ENCODE results near the gene TMEM200B.

TMEM200B gene

GRCh38 chr1:29148656-29149491, 25.2 kb upstream of the TMEM200B start:
- TF ChIP-seq, protein P1, sequence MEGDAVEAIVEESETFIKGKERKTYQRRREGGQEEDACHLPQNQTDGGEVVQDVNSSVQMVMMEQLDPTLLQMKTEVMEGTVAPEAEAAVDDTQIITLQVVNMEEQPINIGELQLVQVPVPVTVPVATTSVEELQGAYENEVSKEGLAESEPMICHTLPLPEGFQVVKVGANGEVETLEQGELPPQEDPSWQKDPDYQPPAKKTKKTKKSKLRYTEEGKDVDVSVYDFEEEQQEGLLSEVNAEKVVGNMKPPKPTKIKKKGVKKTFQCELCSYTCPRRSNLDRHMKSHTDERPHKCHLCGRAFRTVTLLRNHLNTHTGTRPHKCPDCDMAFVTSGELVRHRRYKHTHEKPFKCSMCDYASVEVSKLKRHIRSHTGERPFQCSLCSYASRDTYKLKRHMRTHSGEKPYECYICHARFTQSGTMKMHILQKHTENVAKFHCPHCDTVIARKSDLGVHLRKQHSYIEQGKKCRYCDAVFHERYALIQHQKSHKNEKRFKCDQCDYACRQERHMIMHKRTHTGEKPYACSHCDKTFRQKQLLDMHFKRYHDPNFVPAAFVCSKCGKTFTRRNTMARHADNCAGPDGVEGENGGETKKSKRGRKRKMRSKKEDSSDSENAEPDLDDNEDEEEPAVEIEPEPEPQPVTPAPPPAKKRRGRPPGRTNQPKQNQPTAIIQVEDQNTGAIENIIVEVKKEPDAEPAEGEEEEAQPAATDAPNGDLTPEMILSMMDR (IDR thresholded peaks at IDR 0.05), result no peak

DNA sequence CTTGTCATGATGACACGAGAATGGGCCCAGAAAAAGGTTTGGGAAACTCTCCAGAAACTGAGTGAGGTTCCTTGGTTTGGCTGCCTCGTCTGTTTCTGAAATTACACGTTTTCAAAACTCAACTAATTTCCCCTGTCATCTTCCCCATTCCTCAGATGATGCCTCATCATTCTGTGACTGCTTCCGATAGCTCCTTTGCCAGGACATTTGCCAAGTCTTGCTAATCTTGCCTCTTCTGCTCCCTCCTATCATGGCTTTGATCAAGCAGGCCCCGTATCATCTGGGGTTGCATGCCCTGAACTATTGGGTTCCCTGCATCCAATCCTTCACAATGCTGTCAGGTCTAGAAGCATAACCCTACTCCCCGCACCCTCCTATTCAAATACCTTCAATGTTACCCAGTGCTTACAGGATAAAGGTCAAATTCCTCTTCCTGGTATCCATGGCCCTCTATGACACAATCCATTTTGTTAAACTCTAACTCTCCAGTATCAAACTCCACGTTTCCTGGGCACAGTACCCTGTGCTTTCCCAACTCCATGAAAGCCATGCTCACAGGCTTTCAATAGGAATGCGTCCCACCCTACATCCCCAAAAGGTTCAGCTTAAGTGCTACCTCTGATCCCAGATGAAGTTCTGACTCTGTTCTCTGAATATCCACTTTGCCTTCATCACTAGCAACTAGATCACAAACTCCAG, 22.2 kb upstream of the TMEM200B start:
- TF ChIP-seq, protein P1 (IDR thresholded peaks at IDR 0.05), result no peak

DNA sequence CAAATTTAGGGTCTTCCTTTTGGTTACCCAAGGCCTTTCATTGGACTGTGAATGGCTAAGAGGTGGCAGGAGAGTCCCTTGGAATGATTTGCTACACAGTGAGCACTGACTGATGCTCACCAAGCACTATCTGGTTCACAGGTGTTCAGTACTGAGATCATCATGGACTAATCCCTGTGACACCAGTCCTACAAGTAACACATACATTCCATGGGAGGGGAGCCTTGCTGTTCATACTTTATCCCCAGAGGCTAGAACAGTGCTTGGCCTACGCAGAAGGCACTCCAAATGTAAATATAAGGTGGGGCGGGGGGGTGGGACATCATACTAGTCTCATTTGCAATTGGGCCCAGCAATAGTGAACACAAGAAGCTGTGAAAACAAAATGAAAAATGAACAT, 20.5 kb upstream of the TMEM200B start:
- TF ChIP-seq, protein P1 (IDR thresholded peaks at IDR 0.05), result no peak

GRCh38 chr1:29142714-29143113, 19.0 kb upstream of the TMEM200B start:
- TF ChIP-seq, protein P1 (IDR thresholded peaks at IDR 0.05), result no peak

DNA sequence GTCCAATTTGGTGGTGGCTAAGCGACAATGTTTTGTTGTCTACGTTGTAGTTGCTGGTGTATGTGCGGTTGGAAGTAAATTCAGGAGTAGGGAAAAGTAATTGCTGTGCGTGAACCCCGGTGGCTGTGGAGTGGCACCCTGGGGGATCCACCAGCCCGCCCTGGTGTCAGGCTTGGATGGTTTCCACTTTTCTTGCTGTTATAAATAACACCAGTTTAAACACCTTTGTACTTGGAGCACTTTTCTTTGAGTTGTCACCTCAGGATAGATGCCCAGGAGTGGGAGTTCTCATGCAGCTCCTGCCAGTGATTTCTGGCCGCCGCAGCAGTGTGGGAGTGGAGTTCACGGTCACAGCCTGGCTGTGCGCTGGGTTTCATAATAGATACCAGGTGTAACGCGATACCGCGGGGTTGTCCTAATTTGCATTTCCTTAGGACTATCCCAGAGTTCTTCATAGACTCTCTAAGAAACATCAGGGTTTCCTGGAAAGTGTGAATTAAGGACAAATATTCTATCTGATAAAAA, 12.8 kb upstream of the TMEM200B start:
- TF ChIP-seq, protein P1 (IDR thresholded peaks at IDR 0.05), result no peak

DNA sequence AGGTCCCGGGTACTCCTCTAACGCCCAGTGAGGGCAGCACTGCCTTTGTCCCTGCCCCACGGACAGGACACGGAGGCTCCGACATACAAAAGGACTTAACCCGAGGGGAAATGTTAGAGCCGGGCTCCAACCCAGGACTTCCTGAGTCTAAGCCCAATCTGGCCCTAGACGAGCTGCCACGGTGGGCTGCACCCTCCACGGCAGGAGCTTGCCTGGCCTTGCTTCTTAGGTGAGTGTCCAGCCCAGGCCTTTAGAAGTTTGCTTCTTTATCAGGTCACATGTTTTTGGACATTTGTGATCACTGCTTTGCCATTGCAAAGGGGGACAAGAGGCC, 11.0 kb upstream of the TMEM200B start:
- TF ChIP-seq, protein P1 (IDR thresholded peaks at IDR 0.05), result no peak

DNA sequence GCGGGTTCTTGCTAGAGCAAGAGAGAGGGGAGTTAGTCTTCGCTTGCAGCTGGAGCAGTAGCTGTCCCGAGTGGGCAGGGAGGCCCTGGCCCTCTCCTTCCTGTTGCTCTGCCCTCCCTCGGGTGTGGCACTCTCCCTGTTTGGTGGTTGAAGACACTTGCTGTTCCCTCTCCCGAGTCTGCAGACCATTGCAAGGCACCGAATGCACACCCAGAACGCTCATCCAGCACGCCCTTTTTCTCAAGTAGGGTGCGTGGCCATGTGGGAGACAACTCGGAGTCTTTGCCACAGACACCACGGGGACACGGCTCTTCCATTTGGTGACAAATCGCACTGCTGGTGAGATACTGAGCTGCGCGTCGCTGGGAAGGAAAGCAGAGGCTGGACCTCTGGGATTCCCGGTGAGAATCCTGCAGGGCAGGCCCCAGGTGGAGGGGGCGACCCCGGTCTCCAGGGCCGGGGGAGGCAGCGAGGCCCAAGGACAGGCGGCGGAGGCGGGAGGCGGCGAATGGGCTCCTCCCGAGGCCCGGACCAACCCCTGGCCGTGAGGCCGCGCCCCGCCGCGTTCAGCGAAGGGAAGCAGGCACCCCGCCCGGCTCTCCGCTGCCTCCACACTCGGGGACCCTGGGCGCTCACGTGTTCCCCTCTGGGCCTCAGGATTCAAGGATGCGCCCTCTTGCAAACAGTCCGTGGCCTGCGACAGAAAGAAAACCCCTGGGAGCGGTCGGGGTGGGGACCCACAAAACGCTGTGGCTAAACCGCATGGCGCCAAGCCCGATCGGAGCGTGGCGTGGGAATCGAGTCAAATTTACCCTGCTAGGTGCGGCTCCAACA, 10.4 kb upstream of the TMEM200B start:
- TF ChIP-seq, protein P1 (IDR thresholded peaks at IDR 0.05), result no peak
